Spleen (tissue), 11 donors: ENCODE data around the gene PEF1. TPM values are rescaled to one million over a fixed set of nuclear protein-coding genes. Genes with fewer than 3 reads are reported as not detected.

ENCODE experiments used
- DNase-seq: peaks from one replicate; pipeline ENCODE4 v3.0.0-alpha.2; 2020
- H3K27ac ChIP-seq, 8 donors: fragments of 200-600 bp; sonication (generic) in 7 of 8; 1 replicate in 4 of 8; 2 replicates in 4 of 8; pipeline versions ENCODE4 v1.5.0 to v1.8.0; 2016 to 2021; ENCODE audit warnings: inconsistent platforms in 4 of 8, mild to moderate bottlenecking in 4 of 8, moderate library complexity in 1 of 8
- H3K27me3 ChIP-seq, 7 donors: fragments of 200-600 bp; sonication (generic) in 6 of 7; replicated peaks in 1 of 7; 1 replicate in 4 of 7; 2 replicates in 3 of 7; pipeline versions ENCODE4 v1.5.0 to v1.8.0; 2016 to 2021; ENCODE audit warnings: inconsistent platforms in 3 of 7, mild to moderate bottlenecking in 1 of 7
- H3K36me3 ChIP-seq, 6 donors: fragments of 200-600 bp; sonication (generic) in 5 of 6; 1 replicate in 4 of 6; 2 replicates in 2 of 6; pipeline versions ENCODE4 v1.5.0 to v1.8.0; 2016 to 2021; ENCODE audit warnings: inconsistent platforms in 2 of 6
- H3K4me1 ChIP-seq, 6 donors: fragments of 200-600 bp; sonication (generic) in 5 of 6; 1 replicate in 3 of 6; 2 replicates in 3 of 6; pipeline versions ENCODE4 v1.5.0 to v1.8.0; 2016 to 2021; ENCODE audit warnings: inconsistent platforms in 3 of 6
- H3K4me3 ChIP-seq, 8 donors: fragments of 200-600 bp; sonication (generic) in 7 of 8; 1 replicate in 4 of 8; 2 replicates in 4 of 8; pipeline versions ENCODE4 v1.5.0 to v1.8.0; 2016 to 2021; ENCODE audit warnings: inconsistent platforms in 4 of 8, mild to moderate bottlenecking in 4 of 8, moderate library complexity in 2 of 8
- H3K9me3 ChIP-seq, 8 donors: fragments of 200-600 bp; sonication (generic) in 7 of 8; 1 replicate in 4 of 8; 2 replicates in 4 of 8; pipeline versions ENCODE4 v1.5.0 to v1.8.0; 2016 to 2021; ENCODE audit warnings: inconsistent platforms in 4 of 8
- CTCF ChIP-seq, 11 experiments: fragments of 200-600 bp in 7 of 11; fragments of 450-650 bp in 4 of 11; sonication (generic) in 4 of 11; IDR thresholded peaks in 8 of 11; conservative IDR thresholded peaks in 3 of 11; 1 replicate in 7 of 11; 2 replicates in 4 of 11; pipeline versions ENCODE4 v1.4.0 to v1.8.0; 2016 to 2021; ENCODE audit warnings: antibody characterized with exemption in 11 of 11, inconsistent platforms in 4 of 11, mild to moderate bottlenecking in 1 of 11
- POLR2A ChIP-seq, 3 donors: fragments of 450-650 bp; IDR thresholded peaks; one replicate each; pipeline ENCODE4 v1.5.1; 2017; ENCODE audit warnings: antibody characterized with exemption in 3 of 3, mild to moderate bottlenecking in 1 of 3
- POLR2AphosphoS5 ChIP-seq, 3 donors: sonication (generic); formaldehyde crosslinking; IDR thresholded peaks; one replicate each; pipeline ENCODE4 v1.5.1; 2017; ENCODE audit warnings: antibody characterized with exemption in 3 of 3
- WGBS, 5 donors: extraction: QIAGEN DNeasy Blood & Tissue Kit in 3 of 5; methylation state at CpG; one replicate each; pipeline versions ENCODE4 v1.1.5 to v1.1.7; 2013 to 2018; 5-methylcytosine and 5-hydroxymethylcytosine counted together
- intact Hi-C: fragments of 100-400 bp; cut with DNase I; formaldehyde crosslinking; loops from one replicate; pipeline ENCODE4 v1.15.0; 2023; ENCODE audit warnings: low total_unique reads
- polyA plus RNA-seq, 3 donors: library from polyadenylated mRNA; stranded (reverse); fragments of 200-250 nt; gene quantifications; one replicate each; pipeline ENCODE4 v1.2.1, GENCODE V29; 2013
- total RNA-seq, 7 donors: library from RNA; depleted of rRNA in 3 of 7; stranded (reverse); fragments of >200 nt in 3 of 7; fragmentation: NEBNext Ultra II Directional in 4 of 7; extraction: Animal tissue kit (Norgen Biotek cat#: 25700) in 4 of 7; gene quantifications; one replicate each; pipeline versions ENCODE4 v1.1.0 to v1.2.1, GENCODE V29; 2016 to 2021
- donor health status: healthy with polysubstance abuse.
- donor health status: DM: no; HTN: no; CAD: no; lungs with moderate emphysema.
- donor health status: DM: no; HTN: no; CAD: no.
- donor health status: Bipolar disorder and iron deficiency.
- donor health status: healthy.
- donor health status: DM: no; HTN: no; CAD: no.
- donor health status: DM: yes; HTN: yes; CAD: no.

PEF1 gene
- total and polyA plus RNA-seq, 10 donors = 46.5 to 73.4 (median 55.7) TPM

GRCh38 chr1:31648641-31649357, 4.1 kb upstream of the PEF1 start:
- Histone ChIP-seq H3K36me3 (no peaks in the 10 kb centered on the region), H3K4me3 (no peak overlapping the region), H3K27ac (peak overlapping the region in 1 of 8 donors; percentile 9), H3K27me3 (no peaks in the 10 kb centered on the region), H3K4me1 (peaks cover 9 to 36% (median 17%) of the 10 kb centered on the region in 6 donors), H3K9me3 (no peaks in the 10 kb centered on the region)
- TF ChIP-seq POLR2A (IDR thresholded peaks at IDR 0.05) (no peak), POLR2AphosphoS5 (IDR thresholded peaks at IDR 0.05) (no peak), CTCF (IDR thresholded peaks at IDR 0.05 in 8 of 11, conservative IDR thresholded peaks at IDR 0.05 in 3 of 11) (no peak)
- intact Hi-C loops = no loop called here
- 73 to 83% (median 76%) methylated on average over 9 of the region's 9 CpGs for WGBS, 5 donors
- DNase-seq = no peak

- Histone ChIP-seq H3K4me1 (peaks cover 15 to 42% (median 24%) of the 10 kb centered on the region in 6 donors), H3K36me3 (no peaks in the 10 kb centered on the region), H3K27ac (peak overlapping the region in 1 of 8 donors; percentile 9), H3K9me3 (no peaks in the 10 kb centered on the region), H3K27me3 (no peaks in the 10 kb centered on the region), H3K4me3 (no peak overlapping the region)
- intact Hi-C loops = no loop called here
- TF ChIP-seq POLR2AphosphoS5 (IDR thresholded peaks at IDR 0.05) (no peak), POLR2A (IDR thresholded peaks at IDR 0.05) (no peak)
- DNase-seq = no peak
- 60 to 95% (median 83%) methylated on average over 2 of the region's 2 CpGs for WGBS, 5 donors
Observed at GRCh38 chr1:31648190-31648589, 3.5 kb upstream of the PEF1 start.

- intact Hi-C loops = no loop called here
- peaks cover 18 to 53% (median 34%) of the 10 kb centered on the region in 6 donors for H3K4me1 ChIP-seq
- 76 to 89% (median 84%) methylated on average over 2 of the region's 2 CpGs for WGBS, 5 donors
Observed at GRCh38 chr1:31647106-31647505, 2.4 kb upstream of the PEF1 start.

DNA sequence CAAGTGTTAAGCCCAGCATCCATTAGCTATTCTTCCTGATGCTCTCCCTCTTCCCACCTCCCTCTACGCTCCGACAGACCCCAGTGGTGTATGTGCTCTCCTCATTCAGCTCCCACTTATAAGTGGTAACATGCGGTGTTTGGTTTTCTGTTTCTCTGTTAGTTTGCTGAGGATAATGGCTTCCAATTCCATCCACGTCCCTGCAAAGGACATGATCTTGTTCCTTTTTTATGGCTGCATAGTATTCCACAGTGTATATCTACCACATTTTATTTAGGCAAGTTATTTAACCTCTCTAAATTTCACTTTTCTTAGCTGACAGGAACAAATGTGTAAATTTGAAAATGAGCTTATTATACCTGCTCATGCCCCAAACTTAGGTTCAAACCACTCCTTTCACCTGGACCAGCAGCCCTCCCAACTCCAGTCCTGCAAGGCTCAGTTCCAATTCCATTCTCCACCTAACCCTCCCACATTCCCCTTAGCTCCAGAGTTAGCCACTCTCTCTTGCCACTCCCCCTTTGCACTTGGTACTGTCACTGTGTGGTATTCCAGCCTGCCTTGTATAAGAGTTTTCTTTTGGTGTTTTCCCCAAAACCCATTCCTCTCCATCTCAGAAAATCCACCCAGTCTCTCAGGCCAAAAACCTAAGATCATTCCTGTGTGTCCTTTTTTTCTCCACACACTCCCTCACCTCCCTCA, 1.7 kb upstream of the PEF1 start:
- Histone ChIP-seq H3K27ac (no peak overlapping the region), H3K27me3 (no peaks in the 10 kb centered on the region), H3K9me3 (no peaks in the 10 kb centered on the region), H3K4me3 (no peak overlapping the region), H3K4me1 (peaks cover 20 to 60% (median 40%) of the 10 kb centered on the region in 6 donors), H3K36me3 (peaks cover 0 to 5% (median 0%) of the 10 kb centered on the region in 6 donors)
- 94 to 98% (median 98%) methylated on average over 4 of the region's 4 CpGs for WGBS, 5 donors
- intact Hi-C loops = no loop called here
- TF ChIP-seq POLR2A (IDR thresholded peaks at IDR 0.05) = no peak
- no peak for TF ChIP-seq CTCF (IDR thresholded peaks at IDR 0.05 in 8 of 11, conservative IDR thresholded peaks at IDR 0.05 in 3 of 11)
- no peak for TF ChIP-seq POLR2AphosphoS5 (IDR thresholded peaks at IDR 0.05)
- no peak for DNase-seq

More at GRCh38 chr1:31647106-31647505, 2.4 kb upstream of the PEF1 start:
- TF ChIP-seq POLR2AphosphoS5 (IDR thresholded peaks at IDR 0.05) (no peak), POLR2A (IDR thresholded peaks at IDR 0.05) (no peak), CTCF (IDR thresholded peaks at IDR 0.05 in 8 of 11, conservative IDR thresholded peaks at IDR 0.05 in 3 of 11) (no peak)
- DNase-seq = no peak
- H3K27me3 ChIP-seq = no peaks in the 10 kb centered on the region
- H3K36me3 ChIP-seq = peaks cover 0 to 4% (median 0%) of the 10 kb centered on the region in 6 donors
- no peak overlapping the region for H3K27ac ChIP-seq
- no peak overlapping the region for H3K4me3 ChIP-seq
- H3K9me3 ChIP-seq = no peaks in the 10 kb centered on the region
